ENCODE measurements around the gene AMPD3. TPM values are rescaled to one million over a fixed set of nuclear protein-coding genes. Genes with fewer than 3 reads are reported as not detected.
A peak's percentile ranks its signal among the peaks of the same experiment; 100 is the strongest.

The AMPD3 gene
- total RNA-seq, 1 donor from 2014 or later: 3.0 TPM

DNA sequence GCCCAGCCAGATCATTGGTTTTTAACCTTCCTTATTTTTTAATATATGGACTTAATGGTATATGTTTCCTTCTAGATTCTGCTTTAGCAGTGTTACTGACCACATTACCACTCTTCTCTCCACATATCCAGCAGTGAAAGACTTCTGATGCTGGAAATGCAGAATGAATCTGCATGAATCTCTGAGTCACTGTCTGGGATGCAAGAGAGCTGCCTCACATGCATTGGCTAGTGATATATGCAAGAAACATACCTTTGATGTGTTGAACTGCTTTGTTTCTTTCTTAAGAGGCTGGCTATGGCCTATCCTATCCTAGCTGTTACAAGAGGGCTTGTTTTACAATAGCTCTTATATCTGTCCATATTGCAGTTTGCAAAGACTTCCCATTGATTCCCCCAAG is 16.6 kb upstream of the AMPD3 start:
- H3K36me3 ChIP-seq: no peaks in the 10 kb centered on the region
- Mint-ChIP-seq H3K9me3 (no peaks in the 10 kb centered on the region), H3K27me3 (ENCODE audit: insufficient read depth, low read depth) (peaks cover 2% of the 10 kb centered on the region), H3K27ac (no peak overlapping the region), H3K4me3 (no peak overlapping the region), H3K4me1 (peaks cover 12% of the 10 kb centered on the region), H3K36me3 (no peaks in the 10 kb centered on the region)
- no peak overlapping the region for H3K4me2 ChIP-seq
- H3K27ac ChIP-seq: no peak overlapping the region
- H3K4me1 ChIP-seq: no peaks in the 10 kb centered on the region
- no peak overlapping the region for H3K4me3 ChIP-seq
- no peak for DNase-seq (ENCODE audit: low spot score)
- no peaks in the 10 kb centered on the region for H3K9me3 ChIP-seq (ENCODE audit: low read depth)
- H3K27me3 ChIP-seq: no peaks in the 10 kb centered on the region
- no peak overlapping the region for H3K9ac ChIP-seq
- TF ChIP-seq EZH2 (IDR thresholded peaks at IDR 0.05): no peak
- TF ChIP-seq, protein P1, sequence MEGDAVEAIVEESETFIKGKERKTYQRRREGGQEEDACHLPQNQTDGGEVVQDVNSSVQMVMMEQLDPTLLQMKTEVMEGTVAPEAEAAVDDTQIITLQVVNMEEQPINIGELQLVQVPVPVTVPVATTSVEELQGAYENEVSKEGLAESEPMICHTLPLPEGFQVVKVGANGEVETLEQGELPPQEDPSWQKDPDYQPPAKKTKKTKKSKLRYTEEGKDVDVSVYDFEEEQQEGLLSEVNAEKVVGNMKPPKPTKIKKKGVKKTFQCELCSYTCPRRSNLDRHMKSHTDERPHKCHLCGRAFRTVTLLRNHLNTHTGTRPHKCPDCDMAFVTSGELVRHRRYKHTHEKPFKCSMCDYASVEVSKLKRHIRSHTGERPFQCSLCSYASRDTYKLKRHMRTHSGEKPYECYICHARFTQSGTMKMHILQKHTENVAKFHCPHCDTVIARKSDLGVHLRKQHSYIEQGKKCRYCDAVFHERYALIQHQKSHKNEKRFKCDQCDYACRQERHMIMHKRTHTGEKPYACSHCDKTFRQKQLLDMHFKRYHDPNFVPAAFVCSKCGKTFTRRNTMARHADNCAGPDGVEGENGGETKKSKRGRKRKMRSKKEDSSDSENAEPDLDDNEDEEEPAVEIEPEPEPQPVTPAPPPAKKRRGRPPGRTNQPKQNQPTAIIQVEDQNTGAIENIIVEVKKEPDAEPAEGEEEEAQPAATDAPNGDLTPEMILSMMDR (IDR thresholded peaks at IDR 0.05): no peak
- TF ChIP-seq EZH2phosphoT487 (IDR thresholded peaks at IDR 0.05): no peak
- no peaks in the 10 kb centered on the region for H4K20me1 ChIP-seq (ENCODE audit: low read depth)
- H3K79me2 ChIP-seq (ENCODE audit: low read depth): no peaks in the 10 kb centered on the region
- no peaks in the 10 kb centered on the region for H3F3A ChIP-seq (ENCODE audit: low read depth)
- no peak overlapping the region for H2AFZ ChIP-seq (replicated peaks)

- no peaks in the 10 kb centered on the region for H3K79me2 ChIP-seq (ENCODE audit: low read depth)
- peaks cover 12% of the 10 kb centered on the region for H3K4me1 Mint-ChIP-seq
- no peak overlapping the region for H2AFZ ChIP-seq (replicated peaks)
- no peak overlapping the region for H3K4me2 ChIP-seq
- no peak overlapping the region for H3K4me3 Mint-ChIP-seq
- H3F3A ChIP-seq (ENCODE audit: low read depth): no peaks in the 10 kb centered on the region
- H3K36me3 ChIP-seq: no peaks in the 10 kb centered on the region
- no peak overlapping the region for H3K27ac ChIP-seq
- no peaks in the 10 kb centered on the region for H3K36me3 Mint-ChIP-seq
- H3K9me3 ChIP-seq (ENCODE audit: low read depth): no peaks in the 10 kb centered on the region
- TF ChIP-seq EZH2 (IDR thresholded peaks at IDR 0.05): no peak
- TF ChIP-seq, protein P1 (IDR thresholded peaks at IDR 0.05): no peak
- TF ChIP-seq EZH2phosphoT487 (IDR thresholded peaks at IDR 0.05): no peak
- no peak overlapping the region for H3K4me3 ChIP-seq
- no peaks in the 10 kb centered on the region for H3K27me3 ChIP-seq
- no peaks in the 10 kb centered on the region for H3K4me1 ChIP-seq
- H3K9ac ChIP-seq: no peak overlapping the region
- H4K20me1 ChIP-seq (ENCODE audit: low read depth): no peaks in the 10 kb centered on the region
- no peak for DNase-seq (ENCODE audit: low spot score)
- peaks cover 2% of the 10 kb centered on the region for H3K27me3 Mint-ChIP-seq (ENCODE audit: insufficient read depth, low read depth)
- H3K27ac Mint-ChIP-seq: no peak overlapping the region
- H3K9me3 Mint-ChIP-seq: no peaks in the 10 kb centered on the region
These were observed 15.7 kb upstream of the AMPD3 start for GRCh38 chr11:10439351-10439750.

- Histone ChIP-seq H3K4me2 (no peak overlapping the region), H4K20me1 (ENCODE audit: low read depth) (no peaks in the 10 kb centered on the region), H3K79me2 (ENCODE audit: low read depth) (no peaks in the 10 kb centered on the region), H3K36me3 (no peaks in the 10 kb centered on the region), H3K4me3 (no peak overlapping the region), H3F3A (ENCODE audit: low read depth) (no peaks in the 10 kb centered on the region), H3K4me1 (no peaks in the 10 kb centered on the region), H3K27me3 (no peaks in the 10 kb centered on the region), H2AFZ (replicated peaks) (no peak overlapping the region), H3K9ac (no peak overlapping the region), H3K27ac (no peak overlapping the region), H3K9me3 (ENCODE audit: low read depth) (no peaks in the 10 kb centered on the region)
- no peaks in the 10 kb centered on the region for H3K9me3 Mint-ChIP-seq
- H3K27ac Mint-ChIP-seq: no peak overlapping the region
- H3K27me3 Mint-ChIP-seq (ENCODE audit: insufficient read depth, low read depth): peaks cover 2% of the 10 kb centered on the region
- DNase-seq (ENCODE audit: low spot score): peak; percentile 37
- TF ChIP-seq EZH2 (IDR thresholded peaks at IDR 0.05) (no peak), EZH2phosphoT487 (IDR thresholded peaks at IDR 0.05) (no peak)
- TF ChIP-seq, protein P1 (IDR thresholded peaks at IDR 0.05): no peak
- no peaks in the 10 kb centered on the region for H3K36me3 Mint-ChIP-seq
- H3K4me3 Mint-ChIP-seq: no peak overlapping the region
- peaks cover 12% of the 10 kb centered on the region for H3K4me1 Mint-ChIP-seq
These were observed 15.1 kb upstream of the AMPD3 start for GRCh38 chr11:10439924-10440323.

Data from neural progenitor cell (in vitro differentiated cells).